AG09309 (cell line): ENCODE results near the gene MLXIPL.
A peak's percentile ranks its signal among the peaks of the same experiment; 100 is the strongest.

Source experiments
- DNase-seq: peaks from one replicate; pipeline ENCODE4 v3.0.0-alpha.2; 2010; ENCODE audit warnings: low read depth
- H3K4me3 ChIP-seq: 2 replicates; pipeline ENCODE4 v1.5.1; 2011; ENCODE audit warnings: mild to moderate bottlenecking, low read depth, low read length, moderate library complexity; ENCODE audit not compliant: control insufficient read depth
- TF ChIP-seq, protein P1 (sequence below): IDR thresholded peaks from 2 replicates; pipeline ENCODE4 v1.5.1; 2011; ENCODE audit warnings: mild to moderate bottlenecking, low read depth, low read length, inconsistent platforms; ENCODE audit not compliant: insufficient read depth, control insufficient read depth; ENCODE audit errors: missing control alignments

MLXIPL gene

DNA sequence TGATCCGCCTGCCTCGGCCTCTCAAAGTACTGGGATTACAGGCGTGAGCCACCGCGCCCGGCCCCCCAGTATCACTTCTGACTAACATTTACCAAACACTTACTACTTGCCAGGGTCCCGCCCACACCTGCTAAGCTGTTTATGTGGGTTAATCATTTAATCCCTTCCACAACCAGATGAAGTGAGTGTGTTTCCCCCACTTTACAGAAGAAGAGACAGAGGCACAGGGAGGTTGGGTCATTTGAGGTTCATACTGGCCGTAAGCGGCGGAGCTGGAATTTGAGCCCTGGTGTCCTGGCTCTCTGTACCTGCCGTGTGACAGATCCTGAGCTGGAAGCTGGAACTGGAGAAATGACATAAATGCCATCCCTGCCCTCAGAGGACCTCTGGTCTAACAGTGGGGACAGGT lies 28.2 kb upstream of the MLXIPL start:
- H3K4me3 ChIP-seq: no peak overlapping the region
- DNase-seq: no peak
- TF ChIP-seq, protein P1, sequence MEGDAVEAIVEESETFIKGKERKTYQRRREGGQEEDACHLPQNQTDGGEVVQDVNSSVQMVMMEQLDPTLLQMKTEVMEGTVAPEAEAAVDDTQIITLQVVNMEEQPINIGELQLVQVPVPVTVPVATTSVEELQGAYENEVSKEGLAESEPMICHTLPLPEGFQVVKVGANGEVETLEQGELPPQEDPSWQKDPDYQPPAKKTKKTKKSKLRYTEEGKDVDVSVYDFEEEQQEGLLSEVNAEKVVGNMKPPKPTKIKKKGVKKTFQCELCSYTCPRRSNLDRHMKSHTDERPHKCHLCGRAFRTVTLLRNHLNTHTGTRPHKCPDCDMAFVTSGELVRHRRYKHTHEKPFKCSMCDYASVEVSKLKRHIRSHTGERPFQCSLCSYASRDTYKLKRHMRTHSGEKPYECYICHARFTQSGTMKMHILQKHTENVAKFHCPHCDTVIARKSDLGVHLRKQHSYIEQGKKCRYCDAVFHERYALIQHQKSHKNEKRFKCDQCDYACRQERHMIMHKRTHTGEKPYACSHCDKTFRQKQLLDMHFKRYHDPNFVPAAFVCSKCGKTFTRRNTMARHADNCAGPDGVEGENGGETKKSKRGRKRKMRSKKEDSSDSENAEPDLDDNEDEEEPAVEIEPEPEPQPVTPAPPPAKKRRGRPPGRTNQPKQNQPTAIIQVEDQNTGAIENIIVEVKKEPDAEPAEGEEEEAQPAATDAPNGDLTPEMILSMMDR: no peak

DNA sequence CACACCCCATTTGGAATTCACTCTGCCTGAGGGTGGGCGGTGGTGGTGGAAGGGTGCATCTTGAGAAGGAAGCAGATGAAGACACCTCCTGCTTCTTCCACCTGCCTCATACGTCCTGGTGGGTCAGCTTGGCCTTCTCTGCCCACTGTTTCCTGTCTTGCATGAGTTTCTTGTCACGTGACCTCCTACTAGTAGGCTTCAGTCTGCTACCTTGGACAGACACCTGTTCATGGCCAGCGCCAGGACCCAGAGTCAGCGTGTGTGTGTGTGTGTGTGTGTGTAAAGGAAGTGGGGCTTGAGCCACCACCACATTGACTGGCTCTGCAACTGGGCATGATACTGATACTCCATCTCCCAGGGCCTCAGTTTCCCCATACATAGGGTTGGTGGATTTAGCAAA lies 26.2 kb upstream of the MLXIPL start:
- no peak for DNase-seq
- no peak overlapping the region for H3K4me3 ChIP-seq
- TF ChIP-seq, protein P1: no peak

DNA sequence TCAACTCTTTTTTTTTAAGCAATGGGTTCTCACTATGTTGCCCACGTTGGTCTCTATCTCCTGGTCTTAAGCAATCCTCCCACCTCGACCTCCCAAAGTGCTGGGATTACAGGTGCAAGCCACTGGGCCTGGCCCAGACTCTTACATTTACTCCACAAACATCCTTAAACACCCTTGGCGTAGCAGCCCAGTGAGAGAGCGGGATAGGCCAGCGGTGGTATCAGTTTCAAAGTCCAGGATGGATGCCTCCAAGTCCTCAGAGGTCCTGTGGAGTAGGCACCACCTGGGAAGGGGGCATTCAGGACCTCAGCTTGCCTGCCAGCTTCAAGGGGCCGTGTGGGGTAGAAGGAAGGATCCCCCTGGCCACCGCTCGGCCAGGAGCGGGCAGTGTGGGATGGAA lies 25.3 kb upstream of the MLXIPL start:
- DNase-seq: no peak

DNA sequence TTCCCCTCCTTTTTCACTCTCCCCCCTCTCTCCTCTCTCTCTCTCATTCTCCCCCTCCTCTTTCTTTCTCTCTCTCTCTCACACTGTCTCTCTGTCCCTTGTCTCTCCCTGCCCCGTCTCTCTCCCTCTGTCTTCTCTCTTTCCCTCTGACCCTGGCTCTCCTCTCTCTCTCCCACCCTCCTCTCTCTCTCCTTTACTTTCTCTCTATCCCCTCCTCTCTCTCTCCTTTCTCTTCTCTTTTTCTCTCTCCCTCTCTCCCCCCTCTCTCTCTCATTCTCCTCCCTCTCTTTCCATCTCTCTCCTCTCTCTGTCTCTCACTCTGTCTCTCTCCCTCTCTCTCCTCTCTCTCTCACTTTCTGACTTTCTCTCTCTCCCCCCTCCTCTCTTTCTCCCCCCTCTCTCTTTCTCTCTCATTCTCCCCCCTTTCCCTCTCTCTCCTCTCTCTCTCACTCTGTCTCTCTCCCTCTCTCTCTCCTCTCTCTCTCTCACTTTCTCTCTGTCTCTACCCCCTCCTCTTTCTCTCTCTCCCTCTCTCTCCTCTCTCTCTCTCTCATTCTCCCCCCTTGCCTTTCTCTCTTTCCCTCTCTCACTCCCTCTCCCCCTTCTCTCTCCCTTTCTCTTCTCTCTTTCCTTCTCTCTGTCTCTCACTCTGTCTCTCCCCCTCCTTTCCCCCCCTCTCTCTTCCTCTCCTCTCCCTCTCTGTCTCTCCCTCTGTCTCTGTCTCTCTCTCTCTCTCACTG lies 24.4 kb upstream of the MLXIPL start:
- no peak overlapping the region for H3K4me3 ChIP-seq
- DNase-seq: no peak

More for the DNA sequence above, 25.3 kb upstream of the MLXIPL start:
- TF ChIP-seq, protein P1: no peak
- no peak overlapping the region for H3K4me3 ChIP-seq

DNA sequence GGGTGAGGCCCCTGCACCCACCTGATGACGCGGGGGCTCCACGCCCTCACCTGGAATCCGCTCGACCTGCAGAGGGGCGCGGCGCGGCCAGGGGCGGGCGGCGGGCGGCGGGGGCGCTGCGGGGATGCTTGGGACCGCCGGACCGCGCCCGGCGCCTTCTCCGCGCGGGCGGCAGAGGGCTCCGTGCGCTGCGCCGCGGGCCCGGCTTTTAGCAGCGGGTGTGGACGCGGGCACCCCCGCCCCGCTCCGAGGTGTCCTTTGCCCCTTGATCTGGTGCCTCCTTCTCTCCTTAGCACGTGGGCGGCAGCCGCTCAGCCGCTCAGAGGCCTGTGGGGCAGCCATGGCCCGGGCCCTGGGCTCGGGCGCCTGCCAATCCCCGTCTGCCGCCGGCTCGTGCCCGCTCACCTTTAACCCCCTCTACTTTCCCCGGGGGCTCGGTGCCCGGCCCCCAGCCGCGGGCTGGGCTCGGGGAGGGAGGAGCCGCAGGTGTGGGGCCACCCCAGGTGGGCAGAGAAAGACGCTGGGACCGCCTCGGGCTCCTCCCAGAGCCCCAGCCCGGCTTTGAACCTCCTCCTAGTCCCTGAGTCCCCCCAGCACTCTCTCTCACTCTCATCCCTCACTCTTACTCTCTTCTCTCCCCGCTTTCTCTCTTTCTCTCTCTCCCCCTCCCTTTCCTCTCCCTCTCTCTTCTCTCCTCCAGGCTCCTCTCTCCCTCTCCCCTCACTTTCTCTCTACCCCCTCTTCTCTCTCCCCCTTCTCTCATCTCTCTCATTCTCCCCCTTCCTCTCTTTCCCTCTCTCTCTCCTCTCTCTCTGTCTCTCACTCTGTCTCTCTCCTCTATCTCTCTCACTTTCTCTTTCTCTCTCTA lies 23.6 kb upstream of the MLXIPL start:
- no peak for DNase-seq
- TF ChIP-seq, protein P1: no peak
- H3K4me3 ChIP-seq: peak overlapping the region; percentile 8; the same call in 1 of the 2 replicates

More for the DNA sequence above, 24.4 kb upstream of the MLXIPL start:
- TF ChIP-seq, protein P1: no peak

DNA sequence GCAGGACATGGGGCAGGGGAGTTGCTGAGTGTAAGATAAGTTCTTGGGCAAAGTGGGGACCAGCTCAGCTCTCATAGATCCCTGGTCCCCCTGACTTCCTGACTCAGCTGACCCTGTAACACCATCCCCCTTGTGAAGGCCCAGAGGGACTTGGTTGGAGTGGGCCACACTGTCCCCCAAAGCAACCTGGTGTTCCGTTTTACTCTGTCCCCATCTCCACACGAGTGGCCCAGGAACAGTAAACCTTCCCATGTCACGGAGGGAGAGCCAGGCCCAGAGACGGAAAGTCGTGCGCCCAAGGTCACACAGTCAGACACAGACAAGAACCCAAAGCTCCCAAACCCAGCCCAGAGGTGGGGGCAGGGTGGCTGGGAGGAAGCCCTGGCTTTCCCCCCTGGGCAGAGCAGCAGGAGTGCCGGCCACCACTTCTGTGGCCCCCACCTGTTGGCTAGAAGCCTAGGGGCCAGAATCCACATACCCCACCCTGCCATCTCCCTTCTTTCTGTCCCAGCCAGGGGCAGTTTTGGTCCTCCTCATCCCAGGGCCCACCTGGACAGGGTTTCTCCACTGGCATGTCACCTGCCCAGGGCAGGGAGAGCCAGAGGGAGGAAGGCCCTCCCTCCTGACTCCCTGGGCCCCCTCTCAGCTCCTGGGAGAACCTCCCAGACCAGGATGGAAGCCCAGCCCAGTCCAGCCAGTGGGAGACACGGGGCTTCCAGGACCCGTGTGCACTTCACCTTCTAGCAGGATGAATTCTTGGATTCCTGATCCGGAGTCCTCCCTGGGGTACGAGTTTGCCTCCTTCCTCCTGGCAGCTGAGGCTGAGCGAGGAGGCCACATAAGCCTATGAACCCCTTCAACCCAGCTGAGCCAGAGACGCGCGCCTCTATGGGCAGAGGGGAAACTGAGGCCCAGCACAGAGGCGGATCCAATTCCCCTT lies 22.7 kb upstream of the MLXIPL start:
- no peak for DNase-seq
- H3K4me3 ChIP-seq: no peak overlapping the region
- TF ChIP-seq, protein P1: no peak
